SK-N-SH treated with all-trans-retinoic acid at 6 μM for 48 hours (cell line): ENCODE data around the gene PLCL2.

Experiments used
- PPARA ChIP-seq: fragments of 250-450 bp; sonication (Bioruptor Pico); IDR thresholded peaks from 2 replicates; pipeline ENCODE4 v1.5.0; 2020; ENCODE audit warnings: mild to moderate bottlenecking, borderline replicate concordance
- TSHZ2 ChIP-seq: fragments of 250-450 bp; sonication (Bioruptor Pico); IDR thresholded peaks from 2 replicates; pipeline ENCODE4 v1.5.0; 2020; ENCODE audit warnings: mild to moderate bottlenecking, moderate library complexity
- ZFP30 ChIP-seq: fragments of 450-650 bp; formaldehyde crosslinking; IDR thresholded peaks from 2 replicates; pipeline ENCODE4 v1.5.0; 2022; ENCODE audit warnings: mild to moderate bottlenecking, moderate library complexity

GRCh38 chr3:16875876-16876550 lies 8.7 kb upstream of the PLCL2 start:
- TF ChIP-seq TSHZ2 (CRISPR knock-in tag) (no peak), ZFP30 (CRISPR knock-in tag) (no peak), PPARA (CRISPR knock-in tag) (no peak)
